Endometrium (tissue), 2 donors: ENCODE data around the gene IP6K3.

Experiments used
- FAIRE-seq: peaks from 2 replicates; lab custom pipeline; 2012; peaks lifted over from hg19 to GRCh38; lab: Jason Lieb, UNC
- donor health status: control.
- donor health status: control.

IP6K3 gene

GRCh38 chr6:33740794-33741193, 5.9 kb downstream of the IP6K3 start:
- no peak for FAIRE-seq

- no peak for FAIRE-seq
Observed at GRCh38 chr6:33740204-33740608, 6.5 kb downstream of the IP6K3 start.

GRCh38 chr6:33739571-33739970, 7.1 kb downstream of the IP6K3 start:
- FAIRE-seq: no peak

GRCh38 chr6:33738879-33739278, 7.8 kb downstream of the IP6K3 start:
- no peak for FAIRE-seq

- no peak for FAIRE-seq
Observed at GRCh38 chr6:33738153-33738552, 8.6 kb downstream of the IP6K3 start.

- FAIRE-seq: no peak
Observed at GRCh38 chr6:33737267-33738026, 9.3 kb downstream of the IP6K3 start.

GRCh38 chr6:33735216-33735615, 11.5 kb downstream of the IP6K3 start:
- no peak for FAIRE-seq

GRCh38 chr6:33733709-33734007, 13.0 kb downstream of the IP6K3 start:
- no peak for FAIRE-seq

GRCh38 chr6:33732817-33733708, 13.6 kb downstream of the IP6K3 start:
- FAIRE-seq: no peak

- no peak for FAIRE-seq
Observed at GRCh38 chr6:33732385-33732784, 14.3 kb downstream of the IP6K3 start.

GRCh38 chr6:33731751-33732282, 14.9 kb downstream of the IP6K3 start:
- FAIRE-seq: no peak

GRCh38 chr6:33731035-33731434, 15.7 kb downstream of the IP6K3 start:
- FAIRE-seq: no peak

- no peak for FAIRE-seq
Observed at GRCh38 chr6:33730611-33731010, 16.1 kb downstream of the IP6K3 start.

GRCh38 chr6:33729059-33729458, 17.6 kb downstream of the IP6K3 start:
- FAIRE-seq: no peak

- no peak for FAIRE-seq
Observed at GRCh38 chr6:33728438-33728837, 18.3 kb downstream of the IP6K3 start.

GRCh38 chr6:33727932-33728331, 18.8 kb downstream of the IP6K3 start:
- no peak for FAIRE-seq

- FAIRE-seq: no peak
Observed at GRCh38 chr6:33727126-33727525, 19.6 kb downstream of the IP6K3 start.

GRCh38 chr6:33726696-33727095, 20.0 kb downstream of the IP6K3 start:
- FAIRE-seq: no peak

- FAIRE-seq: no peak
Observed at GRCh38 chr6:33725891-33726673, 20.6 kb downstream of the IP6K3 start.

- no peak for FAIRE-seq
Observed at GRCh38 chr6:33725222-33725621, 21.5 kb downstream of the IP6K3 start.

GRCh38 chr6:33724102-33725023, 22.3 kb downstream of the IP6K3 start:
- FAIRE-seq: no peak
